CD1c-positive myeloid dendritic cell (primary cell): Measurements from ENCODE around the gene DNAJC27.

Source experiments
- DNase-seq: peaks from one replicate; pipeline ENCODE4 v3.0.0-alpha.2; 2016; ENCODE audit errors: extremely low spot score

The DNAJC27 gene

DNA sequence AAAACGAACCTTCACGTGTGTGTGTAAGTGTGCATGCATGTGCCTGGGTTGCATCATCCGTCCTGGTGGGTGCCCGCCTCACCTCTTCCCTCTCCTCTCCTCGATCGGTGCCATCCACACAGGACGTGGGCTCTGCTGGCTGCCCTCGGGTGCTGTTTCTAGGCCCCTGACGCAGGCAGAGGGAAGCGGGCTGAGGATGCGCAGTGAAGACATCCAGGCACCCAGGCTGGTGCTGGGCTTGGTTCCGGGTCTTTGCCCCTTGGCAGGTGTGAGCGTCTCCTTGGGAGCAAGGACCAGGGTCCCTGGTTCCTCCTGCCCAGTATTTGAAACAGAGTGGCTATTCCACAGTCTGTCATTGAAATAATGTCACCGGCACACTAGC lies 45.5 kb downstream of the DNAJC27 start:
- no peak for DNase-seq

DNA sequence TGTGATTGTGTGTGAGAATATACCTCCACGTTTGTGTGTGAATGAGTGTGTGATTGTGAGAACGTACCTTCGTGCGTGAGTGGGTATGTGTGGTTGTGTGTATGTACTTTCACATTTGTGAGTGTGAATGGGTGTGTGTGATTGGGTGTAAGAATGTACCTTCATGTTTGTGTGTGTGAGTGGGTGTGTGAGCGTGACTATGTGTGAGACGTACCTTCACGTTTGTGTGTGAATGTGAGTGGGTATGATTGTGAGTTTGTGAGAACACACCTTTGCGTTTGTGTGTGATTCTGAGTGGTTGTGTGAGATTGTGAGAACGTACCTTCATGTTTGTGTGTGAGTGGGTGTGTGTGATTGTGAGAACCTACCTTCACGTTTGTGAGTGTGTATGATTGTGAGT lies 45.9 kb downstream of the DNAJC27 start:
- DNase-seq, result no peak

DNA sequence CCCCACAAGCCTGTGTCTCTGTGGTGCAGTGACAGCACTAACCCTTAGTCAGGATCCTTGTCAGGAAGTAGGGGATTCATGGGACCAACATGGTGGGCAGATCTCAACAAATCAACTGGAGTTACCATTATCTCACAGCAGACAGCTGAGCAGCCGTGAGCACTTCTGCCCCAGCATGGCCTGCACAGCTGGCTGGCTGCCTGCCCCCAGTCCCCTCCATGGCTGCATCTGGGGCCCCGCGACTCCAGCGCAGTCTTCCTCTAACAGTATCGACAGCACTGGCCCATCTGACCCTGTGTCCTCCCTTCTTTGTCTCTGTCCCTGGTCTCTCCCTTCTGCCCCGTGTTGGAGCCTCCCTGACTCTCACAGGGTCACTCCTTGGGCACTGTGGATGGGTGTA lies 47.0 kb downstream of the DNAJC27 start:
- no peak for DNase-seq

DNA sequence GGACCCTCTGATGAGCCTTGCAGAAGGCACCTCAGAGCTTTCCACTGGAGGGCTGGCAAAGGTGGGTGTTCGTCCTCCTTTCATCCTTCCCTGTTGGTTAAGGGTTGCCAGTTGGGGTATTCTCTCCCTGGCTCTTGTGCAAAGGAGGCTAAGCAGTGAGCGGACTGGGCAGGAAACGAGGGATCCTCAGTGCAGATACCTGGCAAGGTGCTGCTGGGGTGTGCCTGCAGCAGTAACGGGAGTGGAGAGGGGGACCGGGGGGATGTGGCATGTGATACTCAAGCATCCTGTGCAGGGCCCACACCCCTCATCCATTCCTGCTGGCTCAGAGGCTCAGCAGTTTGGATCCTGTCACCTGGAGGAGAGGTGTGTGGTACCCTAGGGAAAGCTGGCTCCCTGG lies 47.5 kb downstream of the DNAJC27 start:
- no peak for DNase-seq

DNA sequence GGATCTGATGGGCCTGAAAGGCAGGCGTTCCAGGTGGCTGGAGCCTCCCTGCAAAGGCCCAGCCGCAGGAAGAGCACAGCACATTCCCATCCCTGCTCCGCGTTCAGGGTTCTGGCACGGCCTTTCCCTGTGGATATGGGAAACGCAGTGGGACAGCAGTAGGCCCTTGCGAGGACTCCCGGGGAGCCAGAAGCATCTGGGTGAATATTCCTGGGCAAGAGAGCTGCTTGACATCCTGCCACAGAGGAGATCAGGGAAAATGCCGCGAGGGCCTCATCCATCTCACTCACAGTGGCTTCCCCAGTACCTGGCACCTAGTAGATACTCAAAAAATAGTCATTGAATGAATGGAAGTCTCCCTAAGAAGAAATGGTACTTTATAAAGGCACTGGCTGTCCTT lies 48.6 kb downstream of the DNAJC27 start:
- no peak for DNase-seq

DNA sequence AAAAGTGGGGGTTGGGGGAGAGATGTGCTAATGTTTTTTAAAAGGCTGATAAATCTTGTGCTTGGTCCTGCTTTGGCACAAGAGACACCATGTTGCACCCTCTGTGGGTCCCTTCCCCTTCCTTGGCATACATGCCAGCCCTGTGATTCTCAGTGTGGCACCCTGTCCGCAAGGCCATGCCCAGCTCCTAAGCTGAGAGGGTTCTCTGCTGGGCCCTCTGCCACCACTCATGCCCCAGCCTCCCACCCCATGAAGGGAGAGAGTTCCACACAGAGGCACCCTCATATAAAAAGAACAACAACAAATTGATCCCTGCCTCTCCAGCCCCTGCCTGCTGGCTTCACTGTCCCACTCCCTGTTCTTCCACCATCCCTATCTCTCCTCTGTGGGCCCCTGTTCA lies 49.2 kb downstream of the DNAJC27 start:
- no peak for DNase-seq

DNA sequence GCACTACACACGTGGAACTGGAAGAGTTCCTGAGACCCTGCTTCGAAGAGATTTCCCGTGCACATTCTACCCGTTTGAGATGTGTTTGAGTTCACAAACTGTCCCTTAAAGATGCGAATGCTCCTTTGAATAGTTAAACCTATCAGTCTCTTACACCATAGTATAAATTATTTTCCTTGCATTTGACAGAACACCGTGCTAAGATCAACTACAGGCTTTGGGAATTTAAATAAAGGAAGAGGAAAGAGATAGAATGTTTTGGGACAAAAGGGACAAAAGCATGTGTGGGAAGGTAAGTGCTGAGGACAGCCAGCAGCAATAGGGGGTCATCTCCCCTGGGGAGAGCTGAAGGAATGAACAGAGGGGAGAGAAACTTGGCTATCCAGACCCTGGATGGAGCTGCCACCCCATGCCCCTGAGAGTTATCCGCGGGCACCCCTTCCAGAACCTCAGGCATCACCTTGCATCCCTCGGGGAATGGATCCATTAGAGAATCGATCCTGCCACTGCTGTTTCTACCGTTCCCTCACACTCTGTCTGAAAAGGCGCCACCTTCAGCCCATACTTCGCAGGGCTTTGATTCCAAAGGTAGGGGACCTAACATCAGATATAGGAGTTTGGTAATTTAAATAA lies 50.8 kb downstream of the DNAJC27 start:
- DNase-seq, result peak; percentile 6

DNA sequence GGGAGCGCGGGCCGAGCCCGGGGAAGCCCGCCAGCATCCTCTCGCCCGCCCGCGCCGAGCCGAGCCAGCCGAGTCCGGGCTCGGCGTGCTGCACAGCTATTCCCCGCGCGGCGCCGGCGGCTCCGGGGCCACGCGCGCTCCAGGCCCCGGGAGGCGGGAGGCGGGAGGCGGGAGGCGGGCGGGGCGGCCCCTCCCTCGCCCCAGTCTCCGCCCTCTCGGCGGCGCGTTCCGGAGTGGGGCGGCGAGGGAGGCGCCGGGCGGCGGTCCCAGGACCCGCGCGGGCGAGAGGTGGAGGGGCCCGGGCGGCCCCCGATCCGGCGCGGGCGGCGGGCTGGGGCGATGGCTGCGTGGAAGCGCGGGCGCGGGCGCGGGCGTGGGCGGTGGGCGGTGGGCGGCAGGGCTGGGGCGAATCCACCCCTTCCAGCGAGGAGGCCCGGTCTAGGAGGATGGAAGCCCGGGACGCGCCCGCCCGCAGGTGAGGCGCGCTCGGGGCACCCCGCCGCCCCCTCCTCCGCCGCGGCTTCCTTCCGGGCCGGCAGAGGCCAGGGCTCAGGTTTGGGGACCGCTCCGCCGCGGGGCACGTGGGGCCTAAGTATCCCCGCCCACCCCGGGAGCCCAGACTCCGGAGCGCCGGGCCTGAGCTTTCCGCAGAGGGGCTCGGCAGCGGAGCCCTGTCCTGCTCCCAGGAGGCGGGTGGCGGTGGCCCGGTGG lies 51.5 kb downstream of the DNAJC27 start, which contains the start of gene ADCY3:
Gene ADCY3 (minus strand): TSS at position 140 of the 711 bp plus-strand sequence. CDS start 1,250 bp downstream, outside the sequence.
- peak; percentile 62 for DNase-seq

DNA sequence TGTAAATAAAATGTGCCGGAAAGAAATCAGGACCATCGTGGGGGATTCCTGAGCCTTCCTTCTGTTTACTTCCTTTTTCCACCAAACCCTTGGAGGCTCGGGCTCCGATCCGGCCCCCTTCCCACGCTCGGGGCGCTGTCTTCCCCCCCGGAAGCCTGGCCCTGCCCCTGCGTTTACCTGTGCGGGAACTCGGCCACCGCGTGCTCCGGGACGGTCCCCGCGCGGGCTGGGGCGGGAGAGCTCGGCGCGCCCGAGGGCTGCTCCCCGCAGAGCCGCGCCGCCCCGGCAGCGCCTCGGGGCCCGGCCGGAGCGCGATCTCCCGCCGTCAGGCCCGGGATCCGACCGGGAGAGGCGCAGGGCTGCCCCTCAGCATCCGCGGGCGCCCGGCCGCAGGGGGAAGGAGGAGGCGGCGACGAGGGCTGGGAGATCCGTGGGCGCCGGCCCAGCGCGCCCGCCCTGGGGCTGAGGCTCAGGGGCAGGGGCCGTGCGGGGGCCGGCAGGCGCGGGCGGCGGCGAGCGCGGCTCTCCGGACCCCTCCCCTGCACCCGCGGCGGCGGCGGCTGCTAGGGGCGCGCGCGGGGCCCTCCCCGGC lies 52.2 kb downstream of the DNAJC27 start:
- DNase-seq, result peak; percentile 66

DNA sequence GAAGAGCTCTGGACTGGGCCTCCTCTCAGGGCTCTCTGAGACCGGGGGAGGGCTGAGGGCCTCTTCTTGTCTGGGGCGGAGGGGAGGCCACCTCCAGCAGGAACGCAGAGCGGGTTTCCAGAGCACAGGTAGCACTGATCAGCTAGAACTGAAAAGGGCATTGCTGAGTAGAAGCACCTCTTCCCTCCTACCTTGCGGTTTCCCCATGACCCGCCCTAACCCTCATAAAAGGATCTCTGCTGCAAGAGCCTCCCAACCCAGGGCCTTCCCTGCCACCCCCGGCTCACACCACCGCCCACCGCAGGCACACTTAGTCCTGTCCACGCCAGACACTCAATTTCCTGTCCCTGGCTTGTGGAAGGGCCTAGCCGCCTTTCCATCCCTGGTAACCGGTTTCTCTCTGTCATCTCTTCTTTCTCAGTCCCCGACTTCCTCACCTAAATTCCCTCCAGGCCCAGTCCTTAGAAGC lies 52.7 kb downstream of the DNAJC27 start:
- DNase-seq, result no peak

DNA sequence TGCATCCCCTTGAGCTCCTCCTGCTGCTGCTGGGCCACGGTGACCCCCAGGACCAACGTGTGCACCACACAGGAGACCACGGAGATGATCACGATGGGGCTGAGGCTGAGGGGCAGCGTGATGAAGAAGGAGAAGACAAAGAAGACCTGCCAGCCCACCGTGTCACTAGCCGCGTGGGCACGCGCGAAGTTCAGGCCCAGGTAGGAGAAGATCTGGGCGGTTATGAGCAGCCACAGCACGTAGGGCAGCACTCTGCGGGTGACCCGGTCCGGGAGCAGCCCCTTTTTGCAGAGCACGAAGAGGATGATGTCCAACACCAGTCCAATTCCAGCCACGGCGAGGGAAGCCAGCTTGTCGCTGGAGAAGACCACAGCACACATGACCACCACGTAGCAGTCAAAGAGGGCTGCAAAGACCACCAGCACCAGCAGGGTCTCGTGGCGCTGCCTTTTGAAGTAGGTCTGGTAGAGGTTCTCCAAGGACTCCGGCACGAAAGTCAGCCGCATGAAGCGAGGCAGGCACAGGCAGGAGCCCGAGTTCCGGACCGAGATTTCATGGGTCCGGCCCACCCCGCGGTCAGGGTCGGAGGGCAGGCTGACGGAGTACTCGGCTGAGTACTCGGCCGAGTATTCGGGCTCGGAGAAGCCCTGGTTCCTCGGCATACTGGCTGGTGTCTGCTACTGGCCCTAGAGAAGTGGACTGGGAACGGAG lies 53.3 kb downstream of the DNAJC27 start:
- DNase-seq, result no peak

DNA sequence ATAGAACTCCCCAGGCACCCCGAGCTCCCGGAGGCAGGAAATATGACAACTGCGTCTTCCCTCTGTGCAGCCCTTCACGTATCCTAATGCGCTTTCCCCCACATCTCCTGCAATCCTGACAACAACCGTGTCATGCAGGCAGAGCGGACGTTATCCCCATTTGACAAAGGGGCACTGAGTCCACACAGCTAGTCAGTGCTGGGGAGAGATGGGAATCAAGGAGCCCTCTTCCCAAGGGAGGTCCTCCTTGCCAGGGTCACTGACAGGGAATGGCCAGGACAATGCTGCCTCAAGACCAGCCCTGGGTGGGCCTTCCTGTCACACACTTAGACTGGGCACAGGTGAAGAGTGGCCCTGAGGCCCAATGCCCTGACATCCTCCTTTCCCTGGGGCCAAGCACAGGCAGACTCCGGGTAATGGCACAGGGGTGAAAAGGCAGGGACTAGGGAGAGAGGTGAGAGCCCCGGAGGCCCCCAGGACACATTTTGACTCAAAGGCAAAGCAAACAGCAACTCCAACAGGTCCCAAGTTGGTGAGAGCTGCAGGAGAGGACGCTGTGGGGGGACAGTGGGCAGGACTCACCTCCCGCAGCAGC lies 53.9 kb downstream of the DNAJC27 start:
- DNase-seq, result no peak

DNA sequence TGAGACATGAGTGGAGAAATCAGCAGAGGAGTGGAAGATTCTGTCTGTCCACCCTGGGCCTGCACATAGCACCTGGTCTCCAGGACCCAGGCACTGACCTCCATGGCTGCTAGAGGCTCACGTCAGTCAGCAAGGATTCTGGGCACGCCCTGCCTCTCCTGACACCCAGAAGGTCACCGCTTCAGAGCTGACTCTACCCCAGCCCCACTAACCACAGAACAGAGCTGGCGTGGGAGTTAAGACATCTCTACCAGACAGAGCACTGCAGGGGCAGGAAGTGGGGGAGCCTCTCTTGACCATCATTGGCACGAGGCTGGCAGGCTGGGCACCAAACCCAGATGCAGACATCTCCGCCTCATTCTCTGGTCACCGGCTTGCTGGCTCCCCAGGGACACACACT lies 54.7 kb downstream of the DNAJC27 start:
- peak; percentile 59 for DNase-seq

DNA sequence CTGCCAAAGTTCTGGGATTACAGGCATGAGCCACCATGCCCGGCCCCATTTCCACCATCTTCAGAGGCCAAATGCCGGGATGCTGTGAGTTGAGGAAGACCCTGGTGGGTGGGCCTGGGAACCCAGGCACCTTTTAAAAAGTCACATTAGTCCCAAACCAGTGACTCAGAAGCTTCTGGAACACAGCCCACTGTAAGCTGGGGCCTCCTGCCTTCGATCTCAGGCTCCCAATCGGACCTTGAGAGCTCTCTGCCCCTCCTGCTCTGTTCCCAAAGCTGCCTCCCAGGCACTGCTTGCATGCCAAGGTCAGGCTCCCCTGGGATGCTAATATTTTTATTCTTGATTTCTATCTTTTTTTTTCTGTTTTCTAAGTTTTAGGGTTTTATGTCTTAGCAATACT lies 56.0 kb downstream of the DNAJC27 start:
- no peak for DNase-seq

DNA sequence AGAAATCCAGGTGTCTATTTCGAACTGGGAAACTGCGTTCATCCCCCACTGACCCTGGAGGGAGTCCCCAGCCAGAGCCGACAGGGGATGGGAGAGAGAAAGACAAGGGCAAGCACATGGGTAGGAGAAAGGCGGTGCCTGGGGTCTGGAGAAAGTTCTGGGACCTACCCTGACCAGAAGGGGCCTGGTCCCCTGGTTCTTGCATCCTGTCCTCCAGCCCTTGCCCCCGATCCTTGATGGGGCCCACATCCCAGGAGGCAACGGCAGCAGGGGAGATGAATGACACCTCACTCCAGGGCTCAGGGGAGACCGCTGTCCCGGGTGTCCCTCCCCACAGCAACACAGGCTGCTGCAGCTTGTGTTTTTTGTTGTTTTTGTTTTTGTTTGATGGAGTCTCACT lies 56.6 kb downstream of the DNAJC27 start:
- no peak for DNase-seq

DNA sequence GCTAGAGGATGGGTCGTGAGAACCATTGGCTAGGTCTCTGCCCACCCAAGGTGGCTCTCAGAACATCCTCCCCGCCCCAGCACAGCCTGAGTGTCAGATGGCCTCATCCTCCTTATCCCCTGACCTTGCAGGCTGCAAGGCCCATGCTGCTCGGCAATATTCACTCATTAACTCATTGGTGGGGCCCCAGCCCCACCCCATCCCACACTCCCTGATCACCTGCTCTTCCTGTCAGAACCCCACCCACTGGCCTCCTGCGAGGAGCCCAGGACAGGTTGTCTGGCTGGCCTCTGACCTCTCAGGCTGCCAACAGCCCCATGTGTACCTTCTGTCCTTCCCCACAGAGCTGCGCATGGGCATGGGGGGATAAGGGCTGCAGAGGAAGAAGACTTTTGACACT lies 57.0 kb downstream of the DNAJC27 start:
- no peak for DNase-seq

DNA sequence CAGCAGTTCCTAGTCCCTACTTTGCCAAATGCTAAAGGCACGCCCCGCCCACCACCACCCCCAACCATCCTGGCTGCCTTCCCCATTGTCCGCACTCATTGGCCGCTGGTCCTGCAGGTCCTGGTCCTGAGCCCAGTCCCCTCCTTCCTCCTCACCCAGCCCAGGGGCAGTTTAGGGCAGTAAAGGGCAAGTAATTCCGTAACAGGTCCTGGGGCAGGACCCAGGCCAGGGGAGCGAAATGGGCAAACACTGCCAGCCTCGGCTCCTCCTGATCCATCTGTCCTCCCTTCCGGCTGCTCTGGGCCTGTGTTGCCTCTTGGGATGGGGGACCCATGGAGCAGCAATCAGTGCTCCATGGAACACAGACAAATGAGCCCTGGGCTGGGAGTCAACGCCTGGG lies 57.8 kb downstream of the DNAJC27 start:
- no peak for DNase-seq

DNA sequence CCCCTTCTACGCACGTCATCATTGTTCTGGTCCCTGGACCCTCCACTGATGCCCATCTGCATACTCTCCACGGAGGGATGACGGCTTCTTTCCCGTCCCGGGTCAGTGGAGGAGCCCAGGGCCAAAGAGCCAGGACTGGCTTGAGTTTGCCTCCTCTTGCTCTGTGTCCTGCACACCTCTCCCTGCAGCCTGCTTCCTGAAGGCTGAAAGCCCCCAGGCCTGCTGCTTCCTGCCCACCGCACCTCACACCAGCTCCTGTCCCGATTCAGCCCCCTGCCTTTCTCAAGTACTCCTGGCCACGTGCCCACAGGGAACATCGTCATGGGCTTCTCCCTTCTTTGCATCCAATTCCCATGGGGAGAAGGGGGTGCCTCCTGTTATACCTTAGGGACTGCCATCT lies 58.8 kb downstream of the DNAJC27 start:
- DNase-seq, result no peak

DNA sequence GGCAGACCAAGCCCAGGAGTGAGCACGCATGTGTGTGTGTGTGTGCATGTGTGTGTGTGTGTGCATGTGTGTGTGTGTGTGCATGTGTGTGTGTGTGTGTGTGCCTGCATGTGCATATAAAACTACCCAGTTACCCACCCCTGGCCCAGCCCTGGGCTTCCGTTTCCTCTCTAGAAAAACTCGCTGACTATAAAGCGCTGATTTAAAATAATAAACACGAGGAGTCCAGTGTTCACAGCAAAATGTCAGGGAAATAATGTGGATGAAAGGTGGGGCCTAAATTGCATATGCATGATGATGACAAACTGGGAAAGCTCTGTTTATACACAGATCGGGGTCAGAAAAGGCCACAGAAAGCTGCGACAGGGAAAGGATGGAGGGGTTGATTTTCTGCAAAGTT lies 59.2 kb downstream of the DNAJC27 start:
- DNase-seq, result no peak

DNA sequence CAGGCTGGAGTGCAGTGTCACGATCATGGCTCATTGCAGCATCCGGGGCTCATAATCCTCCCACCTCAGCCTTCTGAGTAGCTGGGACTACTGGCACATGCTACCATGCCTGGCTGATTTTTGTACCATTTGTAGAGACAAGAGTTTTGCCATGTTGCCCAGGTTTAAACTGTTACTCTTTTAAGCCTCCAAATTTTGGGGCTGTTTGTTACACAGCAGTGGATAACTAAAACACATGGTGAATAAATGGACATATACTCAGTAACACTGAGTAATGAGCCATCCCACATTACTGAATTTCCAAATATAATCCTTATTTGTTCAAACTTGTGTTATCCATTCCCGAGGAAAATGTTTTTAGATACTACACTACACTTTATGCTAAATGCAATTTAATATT lies 61.5 kb downstream of the DNAJC27 start:
- no peak for DNase-seq

DNA sequence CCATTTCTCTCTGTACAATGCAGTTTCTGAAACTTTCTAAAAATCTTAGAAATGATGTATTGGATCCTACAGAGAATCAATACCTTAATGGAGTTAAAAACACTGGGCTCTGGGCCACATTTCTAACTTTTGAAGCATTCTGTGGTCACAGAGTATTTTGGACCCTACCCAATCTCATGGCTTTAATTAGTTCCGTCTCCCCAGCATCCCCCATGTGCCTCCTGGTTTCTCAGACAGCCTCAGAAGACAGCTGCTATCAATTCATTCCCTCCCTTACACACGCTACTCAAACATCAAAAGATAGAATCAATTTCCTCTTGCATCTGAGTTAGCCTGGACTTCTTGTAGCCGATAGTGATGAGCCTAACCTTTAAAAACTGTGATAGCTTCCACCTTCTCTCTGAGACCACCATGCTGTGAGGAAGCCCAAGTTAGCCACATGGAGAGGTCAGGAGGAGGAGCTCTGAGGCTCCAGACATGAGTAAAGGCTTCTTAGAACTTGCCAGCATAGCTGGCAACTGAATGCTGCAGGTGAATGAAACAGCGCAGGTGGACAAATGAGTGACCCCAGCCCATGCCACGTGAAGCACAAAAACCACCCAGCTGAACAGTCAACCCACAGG lies 62.1 kb downstream of the DNAJC27 start:
- DNase-seq, result no peak

DNA sequence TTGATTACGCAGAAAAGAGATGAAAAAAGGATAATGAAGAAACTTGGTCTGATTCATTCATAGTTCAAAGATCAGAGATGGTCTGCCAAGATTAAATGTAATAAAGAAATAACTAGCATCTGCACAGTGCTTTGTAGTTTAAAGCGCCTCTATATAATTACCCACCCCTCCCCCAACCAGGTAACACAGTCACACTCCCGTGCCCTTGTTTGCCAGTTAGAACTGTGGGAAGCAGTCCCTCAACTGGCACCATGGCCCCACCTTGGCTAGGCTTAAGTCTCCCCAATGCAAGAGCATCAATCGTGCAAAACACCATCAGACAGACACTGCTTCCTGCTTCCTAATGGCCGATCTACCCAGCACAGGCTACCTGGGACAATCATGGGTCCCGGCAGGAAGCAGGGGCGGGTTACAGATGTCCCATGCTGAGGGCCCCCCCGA lies 63.3 kb downstream of the DNAJC27 start:
- DNase-seq, result no peak
